Left lung (tissue), 10 donors: ENCODE results near the gene NAV2. TPM values are rescaled to one million over a fixed set of nuclear protein-coding genes. Genes with fewer than 3 reads are reported as not detected.

Experiments
- ATAC-seq: fragments of 200-7000 bp; cut with Tn5 transposase; one replicate; pipeline ENCODE4 v1.9.1; 2020; ENCODE audit warnings: moderate library complexity
- DNase-seq, 4 donors: peaks; one replicate each; pipeline ENCODE4 v3.0.0-alpha.2; 2013 to 2020
- H3K27ac ChIP-seq, 2 donors: fragments of 200-600 bp; sonication (generic) in 1 of 2; one replicate each; pipeline versions ENCODE4 v1.5.0 to v1.8.0; 2020 to 2021
- H3K27me3 ChIP-seq, 2 donors: fragments of 200-600 bp; sonication (generic) in 1 of 2; one replicate each; pipeline versions ENCODE4 v1.5.0 to v1.8.0; 2020 to 2021
- H3K36me3 ChIP-seq, 2 donors: fragments of 200-600 bp; sonication (generic) in 1 of 2; one replicate each; pipeline versions ENCODE4 v1.5.0 to v1.8.0; 2020 to 2021
- H3K4me1 ChIP-seq, 2 donors: fragments of 200-600 bp; one replicate each; pipeline ENCODE4 v1.8.0; 2021
- H3K4me3 ChIP-seq, 2 donors: fragments of 200-600 bp; sonication (generic) in 1 of 2; one replicate each; pipeline versions ENCODE4 v1.5.0 to v1.8.0; 2020 to 2021; ENCODE audit warnings: mild to moderate bottlenecking in 1 of 2
- H3K9me3 ChIP-seq, 2 donors: fragments of 200-600 bp; sonication (generic) in 1 of 2; one replicate each; pipeline versions ENCODE4 v1.5.0 to v1.8.0; 2020 to 2021
- CTCF ChIP-seq, 2 donors: fragments of 200-600 bp; sonication (generic) in 1 of 2; IDR thresholded peaks; one replicate each; pipeline versions ENCODE4 v1.5.0 to v1.8.0; 2021; ENCODE audit warnings: antibody characterized with exemption in 2 of 2
- intact Hi-C, 2 donors: fragments of 100-400 bp; cut with DNase I; formaldehyde crosslinking; loops; one replicate each; pipeline versions ENCODE4 v1.11.2 to v1.14.2; 2022
- polyA plus RNA-seq, 6 donors: library from polyadenylated mRNA; unstranded; fragments of 120-200 nt; gene quantifications; one replicate each; pipeline ENCODE4 v1.2.1, GENCODE V29; 2013; ENCODE audit not compliant: insufficient read length in 6 of 6
- total RNA-seq, 2 donors: library from RNA; stranded (reverse); fragmentation: NEBNext Ultra II Directional; extraction: Animal tissue kit (Norgen Biotek cat#: 25700); gene quantifications; one replicate each; pipeline ENCODE4 v1.2.1, GENCODE V29; 2021
- donor health status: DM: no; HTN: yes; CAD: no.
- donor health status: DM: no; HTN: no; CAD: no.

The NAV2 gene
- total and polyA plus RNA-seq, 8 donors, result 18.0 to 59.9 (median 23.1) TPM

GRCh38 chr11:19979519-19979845, 266.8 kb downstream of the NAV2 start:
- Histone ChIP-seq H3K27ac (peak overlapping the region; percentile 40 to 61), H3K27me3 (no peaks in the 10 kb centered on the region), H3K36me3 (no peaks in the 10 kb centered on the region), H3K4me1 (peaks cover 5 to 10% of the 10 kb centered on the region in 2 donors), H3K9me3 (no peaks in the 10 kb centered on the region), H3K4me3 (no peak overlapping the region)
- DNase-seq, result no peak
- intact Hi-C loops, result no loop called here
- no peak for ATAC-seq
- no peak for TF ChIP-seq CTCF (IDR thresholded peaks at IDR 0.05)

- ATAC-seq (no peak), DNase-seq (no peak)
- Histone ChIP-seq H3K9me3 (no peaks in the 10 kb centered on the region), H3K27ac (peak overlapping the region in 1 of 2 donors; percentile 27), H3K4me3 (no peak overlapping the region), H3K27me3 (no peaks in the 10 kb centered on the region), H3K36me3 (no peaks in the 10 kb centered on the region), H3K4me1 (peaks cover 5 to 10% of the 10 kb centered on the region in 2 donors)
- intact Hi-C loops, result no loop called here
- TF ChIP-seq CTCF (IDR thresholded peaks at IDR 0.05), result no peak
Observed at GRCh38 chr11:19980388-19980787, 267.8 kb downstream of the NAV2 start.

- Histone ChIP-seq H3K36me3 (no peaks in the 10 kb centered on the region), H3K9me3 (no peaks in the 10 kb centered on the region), H3K4me3 (no peak overlapping the region), H3K27me3 (no peaks in the 10 kb centered on the region), H3K4me1 (peaks cover 5 to 10% of the 10 kb centered on the region in 2 donors), H3K27ac (peak overlapping the region; percentile 27 to 35)
- ATAC-seq (peak; percentile 34), DNase-seq (no peak)
- TF ChIP-seq CTCF (IDR thresholded peaks at IDR 0.05), result no peak
- intact Hi-C loops, result no loop called here
Observed at GRCh38 chr11:19980957-19981669, 268.5 kb downstream of the NAV2 start.

- Histone ChIP-seq H3K4me1 (peaks cover 5 to 10% of the 10 kb centered on the region in 2 donors), H3K36me3 (no peaks in the 10 kb centered on the region), H3K27me3 (no peaks in the 10 kb centered on the region), H3K4me3 (no peak overlapping the region), H3K9me3 (no peaks in the 10 kb centered on the region), H3K27ac (no peak overlapping the region)
- TF ChIP-seq CTCF (IDR thresholded peaks at IDR 0.05), result no peak
- DNase-seq (no peak), ATAC-seq (no peak)
- intact Hi-C loops, result no loop called here
Observed at GRCh38 chr11:19982774-19983495, 270.3 kb downstream of the NAV2 start.

- Histone ChIP-seq H3K27ac (no peak overlapping the region), H3K9me3 (no peaks in the 10 kb centered on the region), H3K4me1 (peaks cover 5 to 7% of the 10 kb centered on the region in 2 donors), H3K27me3 (no peaks in the 10 kb centered on the region), H3K36me3 (no peaks in the 10 kb centered on the region), H3K4me3 (no peak overlapping the region)
- no peak for DNase-seq
- no peak for TF ChIP-seq CTCF (IDR thresholded peaks at IDR 0.05)
- no peak for ATAC-seq
- intact Hi-C loops, result no loop called here
Observed at GRCh38 chr11:19984048-19984742, 271.6 kb downstream of the NAV2 start.
